Fibroblast of pulmonary artery (primary cell): ENCODE measurements around the gene TRMO.

Experiments
- DNase-seq: peaks from one replicate; pipeline ENCODE4 v3.0.0-alpha.2; 2010; ENCODE audit warnings: low read depth
- H3K4me3 ChIP-seq: replicated peaks from 2 replicates; pipeline ENCODE4 v1.5.1; 2011; ENCODE audit warnings: low read depth, mild to moderate bottlenecking, control low read depth, low read length, moderate library complexity
- CTCF ChIP-seq: IDR thresholded peaks from 2 replicates; pipeline ENCODE4 v1.5.1; 2011; ENCODE audit warnings: mild to moderate bottlenecking, control low read depth, low read length, inconsistent platforms; ENCODE audit errors: missing control alignments

TRMO gene

GRCh38 chr9:97875111-97875510 lies 47.2 kb downstream of the TRMO start:
- DNase-seq, result no peak
- no peak for TF ChIP-seq CTCF
- no peak overlapping the region for H3K4me3 ChIP-seq

- no peak for DNase-seq
- no peak overlapping the region for H3K4me3 ChIP-seq
- TF ChIP-seq CTCF, result no peak
These were observed 47.7 kb downstream of the TRMO start for GRCh38 chr9:97874624-97875023.

GRCh38 chr9:97873882-97874281 lies 48.4 kb downstream of the TRMO start:
- peak; percentile 60 for DNase-seq
- no peak overlapping the region for H3K4me3 ChIP-seq
- no peak for TF ChIP-seq CTCF

- DNase-seq, result no peak
- TF ChIP-seq CTCF, result no peak
These were observed 48.9 kb downstream of the TRMO start for GRCh38 chr9:97873425-97873824.

GRCh38 chr9:97868859-97869258 lies 53.4 kb downstream of the TRMO start:
- no peak overlapping the region for H3K4me3 ChIP-seq
- TF ChIP-seq CTCF, result no peak
- DNase-seq, result no peak

More at GRCh38 chr9:97873425-97873824, 48.9 kb downstream of the TRMO start:
- no peak overlapping the region for H3K4me3 ChIP-seq

- no peak for TF ChIP-seq CTCF
- no peak for DNase-seq
- no peak overlapping the region for H3K4me3 ChIP-seq
These were observed 55.5 kb downstream of the TRMO start for GRCh38 chr9:97866848-97867247.

GRCh38 chr9:97866300-97866699 lies 56.0 kb downstream of the TRMO start:
- TF ChIP-seq CTCF, result no peak
- H3K4me3 ChIP-seq, result no peak overlapping the region
- no peak for DNase-seq
